ENCODE data around the gene GRM4. TPM values are rescaled to one million over a fixed set of nuclear protein-coding genes. Genes with fewer than 3 reads are reported as not detected.

The GRM4 gene
- total and polyA plus RNA-seq, 9 of the 15 experiments (the other 6 are each of a cell fraction or from before 2014, with no cell fraction given): 0.18 TPM; not detected in 8

GRCh38 chr6:34043359-34043758 is 102.5 kb downstream of the GRM4 start:
- H3K9me1 ChIP-seq (ENCODE audit: control insufficient read depth, insufficient read depth, low read length): no peaks in the 10 kb centered on the region
- no peaks in the 10 kb centered on the region; the same call in 1 of the 2 replicates for H3K9me3 ChIP-seq (replicated peaks; ENCODE audit: control insufficient read depth, insufficient read depth, low read depth, low read length)
- TF ChIP-seq ZNF146 (CRISPR knock-in tag; IDR thresholded peaks at IDR 0.05; ENCODE audit: unreplicated experiment) (no peak), FOXO4 (CRISPR knock-in tag; IDR thresholded peaks at IDR 0.05) (no peak), KLF1 (tag; IDR thresholded peaks at IDR 0.05) (no peak), PYGO2 (tag; IDR thresholded peaks at IDR 0.05) (no peak), POU5F1 (IDR thresholded peaks at IDR 0.05; ENCODE audit: borderline replicate concordance, low read depth, low read length, partially characterized antibody) (no peak), TBP (optimal IDR thresholded peaks at IDR 0.05; ENCODE audit: low read depth, low read length) (no peak), ZNF717 (CRISPR knock-in tag; IDR thresholded peaks at IDR 0.05) (no peak), SRF (CRISPR knock-in tag; IDR thresholded peaks at IDR 0.05) (no peak), MAFK (IDR thresholded peaks at IDR 0.05; ENCODE audit: low read length) (no peak), BCLAF1 (IDR thresholded peaks at IDR 0.05; ENCODE audit: borderline replicate concordance in 1 of 2, control insufficient read depth in 1 of 2, low read depth in 2 of 2, low read length in 1 of 2) (no peak), MTA1 (IDR thresholded peaks at IDR 0.05; ENCODE audit: borderline replicate concordance) (no peak), MEF2A (IDR thresholded peaks at IDR 0.05; ENCODE audit: control insufficient read depth, low read depth, low read length) (no peak), CCNT2 (IDR thresholded peaks at IDR 0.05; ENCODE audit: borderline replicate concordance, extremely low read depth, insufficient read length, low read depth, low read length) (no peak)
- peaks cover 0 to 7% of the 10 kb centered on the region in 2 experiments; a peak in 1 of 5 replicates for H3K4me1 ChIP-seq (replicated peaks in 1 of 2; ENCODE audit: control insufficient read depth in 2 of 2, insufficient read depth in 2 of 2, low read length in 2 of 2)
- POLR2A ChIA-PET: interaction anchor here (1.2 kb wide), 1 partner anchor 16 kb away, joined by 3 read pairs; no protein-coding TSS in a partner anchor
- intact Hi-C loops (cut with micrococcal nuclease): no loop called here
- no TSS peak for BruUV-seq (replicated peaks)
- FAIRE-seq (no peak), ATAC-seq (no peak), DNase-seq (ENCODE audit: extremely low read depth in 1 of 4, low spot score in 3 of 4) (no peak)
- in situ Hi-C loops (cut with MboI): no loop called here
- H3K27ac ChIP-seq (ENCODE audit: extremely low read depth, low read depth, low read length): no peak overlapping the region
- H3K27me3 ChIP-seq (ENCODE audit: control insufficient read depth in 2 of 2, insufficient read depth in 2 of 2, low read length in 2 of 2): peaks cover 14 to 53% of the 10 kb centered on the region in 2 experiments; a peak in 4 of 5 replicates
- no peaks in the 10 kb centered on the region for H3K36me3 ChIP-seq (ENCODE audit: control insufficient read depth, insufficient read depth, low read length)
- no peak overlapping the region for H2AFZ ChIP-seq (ENCODE audit: low read depth, low read length)
- 4% methylated on average over 8 of the region's 8 CpGs for WGBS (ENCODE audit: insufficient coverage, low coverage, missing lambda C conversion rate)
- no peaks in the 10 kb centered on the region for H3K79me2 ChIP-seq (ENCODE audit: control insufficient read depth, insufficient read depth, low read length)
- no peak overlapping the region for H3K4me3 ChIP-seq
- H3K4me2 ChIP-seq (ENCODE audit: insufficient read depth, low read length): no peak overlapping the region
- H3K9ac ChIP-seq (ENCODE audit: insufficient read depth in 1 of 2, low read depth in 2 of 2, low read length in 2 of 2): no peak overlapping the region
- CTCF ChIA-PET (ENCODE audit: low intra/inter-chr PET ratio): no interaction called here
- H4K20me1 ChIP-seq (replicated peaks; ENCODE audit: control insufficient read depth, insufficient read depth, low read length): peaks cover 17% of the 10 kb centered on the region
